HG03378 (cell line): Measurements from ENCODE around the gene APAF1.
"Not testable (repeated sequence)": the region's sequence is repeated elsewhere in the genome, so short reads cannot be mapped to it uniquely, and the experiment has no call there.

ENCODE experiments used
- ATAC-seq: cut with Tn5 transposase; IDR thresholded peaks from one replicate; pipeline ENCODE4 v1.9.1; 2021; ENCODE audit warnings: mild to moderate bottlenecking, moderate library complexity; ENCODE audit not compliant: unreplicated experiment

APAF1 gene, protein sequence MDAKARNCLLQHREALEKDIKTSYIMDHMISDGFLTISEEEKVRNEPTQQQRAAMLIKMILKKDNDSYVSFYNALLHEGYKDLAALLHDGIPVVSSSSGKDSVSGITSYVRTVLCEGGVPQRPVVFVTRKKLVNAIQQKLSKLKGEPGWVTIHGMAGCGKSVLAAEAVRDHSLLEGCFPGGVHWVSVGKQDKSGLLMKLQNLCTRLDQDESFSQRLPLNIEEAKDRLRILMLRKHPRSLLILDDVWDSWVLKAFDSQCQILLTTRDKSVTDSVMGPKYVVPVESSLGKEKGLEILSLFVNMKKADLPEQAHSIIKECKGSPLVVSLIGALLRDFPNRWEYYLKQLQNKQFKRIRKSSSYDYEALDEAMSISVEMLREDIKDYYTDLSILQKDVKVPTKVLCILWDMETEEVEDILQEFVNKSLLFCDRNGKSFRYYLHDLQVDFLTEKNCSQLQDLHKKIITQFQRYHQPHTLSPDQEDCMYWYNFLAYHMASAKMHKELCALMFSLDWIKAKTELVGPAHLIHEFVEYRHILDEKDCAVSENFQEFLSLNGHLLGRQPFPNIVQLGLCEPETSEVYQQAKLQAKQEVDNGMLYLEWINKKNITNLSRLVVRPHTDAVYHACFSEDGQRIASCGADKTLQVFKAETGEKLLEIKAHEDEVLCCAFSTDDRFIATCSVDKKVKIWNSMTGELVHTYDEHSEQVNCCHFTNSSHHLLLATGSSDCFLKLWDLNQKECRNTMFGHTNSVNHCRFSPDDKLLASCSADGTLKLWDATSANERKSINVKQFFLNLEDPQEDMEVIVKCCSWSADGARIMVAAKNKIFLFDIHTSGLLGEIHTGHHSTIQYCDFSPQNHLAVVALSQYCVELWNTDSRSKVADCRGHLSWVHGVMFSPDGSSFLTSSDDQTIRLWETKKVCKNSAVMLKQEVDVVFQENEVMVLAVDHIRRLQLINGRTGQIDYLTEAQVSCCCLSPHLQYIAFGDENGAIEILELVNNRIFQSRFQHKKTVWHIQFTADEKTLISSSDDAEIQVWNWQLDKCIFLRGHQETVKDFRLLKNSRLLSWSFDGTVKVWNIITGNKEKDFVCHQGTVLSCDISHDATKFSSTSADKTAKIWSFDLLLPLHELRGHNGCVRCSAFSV (N-terminal part only)

DNA sequence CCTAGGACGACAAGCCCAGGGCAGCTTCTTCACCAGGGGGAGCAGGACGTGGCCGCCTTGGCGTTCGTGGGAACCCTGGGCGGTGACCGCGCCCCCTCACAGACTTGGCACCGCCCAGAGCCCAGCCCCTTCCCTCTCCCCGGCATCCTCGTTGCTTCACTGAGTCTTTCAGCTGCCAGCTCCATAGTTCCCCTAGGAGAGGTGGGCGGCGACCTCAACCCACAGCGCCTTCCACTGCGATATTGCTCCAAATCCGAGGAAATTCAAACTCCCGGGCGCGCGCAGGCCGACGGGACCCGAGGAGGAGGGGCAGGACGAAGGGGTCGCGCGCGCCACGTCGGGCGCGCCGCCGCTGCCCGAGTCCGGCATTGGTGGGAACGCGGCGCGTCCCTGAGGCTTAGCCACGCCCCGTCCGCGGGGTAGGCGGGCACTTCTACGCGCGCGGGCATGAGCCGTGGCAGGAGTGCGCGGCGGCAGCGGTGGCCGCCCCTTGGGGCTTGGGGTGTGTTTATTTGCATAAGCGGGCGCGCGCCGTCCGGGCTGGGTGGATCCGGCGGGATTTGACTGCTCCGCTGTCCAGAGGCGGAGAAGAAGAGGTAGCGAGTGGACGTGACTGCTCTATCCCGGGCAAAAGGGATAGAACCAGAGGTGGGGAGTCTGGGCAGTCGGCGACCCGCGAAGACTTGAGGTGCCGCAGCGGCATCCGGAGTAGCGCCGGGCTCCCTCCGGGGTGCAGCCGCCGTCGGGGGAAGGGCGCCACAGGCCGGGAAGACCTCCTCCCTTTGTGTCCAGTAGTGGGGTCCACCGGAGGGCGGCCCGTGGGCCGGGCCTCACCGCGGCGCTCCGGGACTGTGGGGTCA is at the start of gene APAF1, which contains the start of gene IKBIP:
Gene APAF1, plus strand, starts transcription at position 579 of the 860 bp plus-strand sequence. CDS start 3,070 bp downstream, outside the sequence.
Gene IKBIP, minus strand, starts transcription at position 77 of the 860 bp plus-strand sequence. CDS start 87 bp downstream, outside the sequence.
- ATAC-seq = peak; percentile 83

DNA sequence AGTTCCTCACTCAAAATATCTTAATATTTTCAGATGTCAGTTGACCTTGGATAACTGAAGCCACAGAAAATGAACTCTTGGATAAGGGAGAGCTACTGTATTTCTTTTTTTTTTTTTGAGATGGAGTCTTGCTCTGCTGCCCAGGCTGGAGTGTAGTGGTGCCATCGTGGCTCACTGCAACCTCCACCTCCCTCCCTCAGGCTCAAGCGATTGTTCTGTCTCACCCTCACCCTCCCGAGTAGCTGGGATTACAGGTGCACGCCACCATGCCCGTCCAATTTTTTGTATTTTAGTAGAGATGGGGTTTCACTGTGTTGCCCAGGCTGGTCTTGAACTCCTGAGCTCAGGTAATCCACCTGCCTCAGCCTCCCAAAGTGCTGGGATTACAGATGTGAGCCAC is 47.8 kb upstream of the APAF1 start:
- not testable (repeated sequence) for ATAC-seq

DNA sequence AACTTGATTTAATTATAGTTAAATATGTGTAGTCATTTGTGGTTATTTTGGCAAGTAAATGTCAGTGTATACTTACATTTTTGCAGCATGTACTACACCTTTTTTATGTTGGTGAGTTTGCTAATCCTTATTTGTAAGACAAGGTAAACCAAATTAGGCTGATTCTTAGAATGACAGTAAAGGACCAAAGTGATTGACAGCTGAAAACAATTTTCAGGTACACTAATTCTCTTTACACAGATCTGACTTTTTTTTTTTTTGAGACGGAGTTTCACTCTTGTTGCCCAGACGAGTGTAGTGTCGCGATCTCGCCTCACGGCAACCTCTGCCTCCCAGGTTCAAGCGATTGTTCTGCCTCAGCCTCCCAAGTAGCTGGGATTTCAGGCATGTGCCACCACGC is 43.2 kb upstream of the APAF1 start:
- ATAC-seq = no peak

DNA sequence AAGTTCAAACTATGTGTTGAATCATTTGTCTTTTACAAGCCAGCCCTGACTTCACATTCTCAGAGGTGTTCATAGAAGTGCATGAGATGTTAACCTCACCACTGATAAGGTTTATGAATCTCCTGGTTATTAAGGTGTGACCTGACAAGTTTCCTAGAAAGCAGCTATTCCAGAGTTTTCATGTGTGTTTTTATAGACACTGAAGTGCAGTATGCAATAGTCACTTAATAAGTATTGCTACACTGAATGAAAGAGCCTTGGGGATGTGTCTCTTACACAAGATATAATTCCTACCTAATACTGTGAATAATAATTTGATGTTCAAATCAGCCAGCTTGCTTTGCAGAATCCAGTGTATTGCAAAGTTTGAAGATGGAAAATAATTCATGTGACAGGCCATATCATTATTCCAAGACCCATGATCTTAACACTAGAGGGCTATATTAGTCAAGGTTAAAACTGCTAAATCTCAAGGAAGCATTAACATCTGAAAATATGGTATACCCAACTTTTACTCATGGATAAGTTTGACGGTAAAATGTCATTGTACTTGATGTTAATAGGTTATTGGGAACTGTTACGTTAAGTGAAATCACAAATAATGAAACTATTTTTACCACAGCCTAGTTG is 38.6 kb upstream of the APAF1 start:
- ATAC-seq = no peak

DNA sequence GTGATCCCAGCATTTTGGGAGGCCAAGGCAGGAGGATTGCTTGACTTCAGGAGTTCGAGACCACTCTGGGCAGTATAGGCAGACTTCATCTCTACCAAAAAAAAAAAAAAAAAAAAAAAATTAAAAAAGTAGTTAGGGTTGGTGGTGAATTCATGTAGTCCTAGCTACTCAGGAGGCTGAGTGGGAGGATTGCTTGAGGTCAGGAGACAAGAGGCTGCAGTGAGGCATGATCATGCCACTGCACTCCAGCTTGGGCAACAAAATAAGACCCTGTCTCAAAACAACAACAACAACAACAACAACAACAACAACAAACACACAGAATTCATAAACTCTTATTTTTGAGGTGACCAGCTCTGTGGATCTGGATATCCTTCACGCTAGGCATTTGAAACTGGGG is 34.5 kb upstream of the APAF1 start:
- no peak for ATAC-seq

DNA sequence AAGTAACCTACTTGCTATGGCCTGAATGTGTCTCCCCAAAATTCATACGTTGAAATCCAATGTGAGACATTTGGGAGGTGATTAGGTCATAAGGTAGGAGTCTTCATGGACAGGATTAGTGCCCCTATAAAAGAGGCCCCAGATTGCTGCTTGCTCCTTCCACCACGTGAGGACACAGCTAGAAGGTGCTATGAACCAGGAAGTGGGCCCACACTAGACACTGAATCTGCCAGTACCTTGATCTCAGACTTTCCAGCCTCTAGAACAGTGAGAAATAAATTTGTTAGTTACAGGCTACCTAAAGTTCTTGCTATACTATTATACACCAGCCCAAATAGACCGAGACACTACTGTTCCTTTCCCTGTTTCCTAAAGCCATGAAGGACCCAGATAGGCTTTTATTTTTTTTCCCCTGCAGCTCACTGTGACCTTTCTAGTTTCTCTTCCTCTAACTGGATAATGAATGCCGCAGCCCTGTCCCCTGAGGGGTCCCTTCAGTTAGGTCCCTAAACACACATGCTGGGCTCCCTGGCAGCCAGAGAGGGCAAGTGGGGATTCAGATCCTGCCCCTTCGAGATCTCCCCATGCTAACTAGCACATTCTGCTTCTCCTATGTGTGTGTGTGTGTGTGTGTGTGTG is 32.3 kb upstream of the APAF1 start:
- peak; percentile 93 for ATAC-seq

DNA sequence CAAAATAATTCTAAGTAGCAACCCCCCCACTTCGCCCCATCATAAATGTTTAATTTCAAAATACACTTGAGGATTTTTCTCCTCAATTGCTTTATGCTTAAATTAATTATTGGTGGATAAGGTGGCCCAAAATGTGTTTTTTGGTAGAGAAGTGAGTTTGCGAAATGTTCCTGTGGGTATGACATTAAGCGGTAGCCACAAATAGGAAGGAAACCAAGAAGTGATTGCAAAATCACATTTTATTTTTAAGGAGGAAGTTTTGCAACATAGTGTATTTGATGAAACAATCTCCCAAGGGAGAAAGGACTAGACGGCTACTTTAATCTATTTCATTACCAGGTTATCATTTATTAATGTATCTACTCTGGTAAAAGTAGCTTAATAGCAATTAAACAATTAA is 26.1 kb upstream of the APAF1 start:
- ATAC-seq = no peak

DNA sequence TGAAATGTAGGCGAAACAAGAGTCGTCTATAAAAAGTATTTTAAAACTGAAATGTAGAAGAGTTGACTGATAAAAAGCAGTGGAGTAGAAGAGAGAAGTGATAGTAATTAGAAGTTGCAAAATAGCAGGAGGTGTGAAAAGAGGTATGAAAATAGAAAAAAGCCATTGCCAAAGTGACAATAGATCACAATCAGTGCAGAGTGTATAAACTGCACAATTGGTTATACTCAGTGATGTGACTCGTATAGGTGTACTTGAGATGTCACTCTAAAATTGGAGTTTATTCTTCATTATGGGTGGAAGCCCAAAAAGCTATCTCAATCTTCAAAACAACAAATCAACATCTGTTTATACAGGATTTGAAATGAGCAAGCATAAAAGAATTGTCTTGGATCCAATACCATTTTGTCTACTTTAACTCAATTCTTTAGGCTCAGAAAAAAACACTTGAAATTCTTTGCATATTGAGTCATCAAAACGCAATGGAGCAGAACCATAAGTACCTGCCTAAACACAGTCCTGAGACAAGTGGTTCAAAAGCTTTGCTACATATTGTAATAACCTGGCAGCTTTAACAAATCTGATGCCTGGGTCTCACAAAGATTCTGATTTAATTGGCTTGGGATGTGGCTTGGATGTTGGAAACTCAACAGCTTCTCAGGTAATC is 9.3 kb upstream of the APAF1 start:
- ATAC-seq = peak; percentile 89

DNA sequence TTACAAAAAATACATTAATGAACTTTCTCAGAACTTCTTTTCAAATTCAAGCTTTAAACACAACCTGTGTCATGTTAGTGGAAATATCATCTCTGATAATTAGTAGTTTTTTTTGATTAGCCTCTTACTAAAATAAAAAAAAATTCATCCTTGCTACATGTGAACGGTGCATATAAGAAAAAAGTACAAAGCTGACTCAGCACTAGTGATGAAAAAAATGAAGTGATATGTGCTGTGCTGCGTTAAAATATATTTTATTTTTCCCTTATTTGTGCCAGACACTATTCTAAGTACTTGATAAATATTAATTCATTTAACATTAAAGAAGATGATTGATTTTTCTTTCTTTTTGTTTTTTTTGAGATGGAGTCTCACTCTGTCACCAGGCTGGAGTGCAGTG is 8.0 kb upstream of the APAF1 start:
- no peak for ATAC-seq

DNA sequence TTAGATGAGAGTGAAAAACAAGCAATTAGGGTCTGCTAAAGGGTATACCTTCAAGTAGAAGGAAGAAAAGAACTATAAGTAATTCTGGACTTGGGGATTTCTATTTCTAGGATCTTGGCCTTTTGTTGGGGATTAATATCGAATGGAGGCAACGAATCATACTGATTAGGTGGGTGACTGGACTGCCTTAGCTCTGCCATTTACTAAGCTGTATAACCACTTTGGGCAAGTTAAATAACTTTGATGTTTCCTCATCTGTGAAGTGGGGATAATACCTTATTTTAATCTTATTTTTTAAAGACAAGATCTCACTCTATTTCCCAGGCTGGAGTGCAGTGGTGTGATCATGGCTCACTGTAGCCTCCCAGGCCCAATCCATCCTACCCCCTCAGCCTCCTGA is 7.1 kb upstream of the APAF1 start:
- no peak for ATAC-seq

DNA sequence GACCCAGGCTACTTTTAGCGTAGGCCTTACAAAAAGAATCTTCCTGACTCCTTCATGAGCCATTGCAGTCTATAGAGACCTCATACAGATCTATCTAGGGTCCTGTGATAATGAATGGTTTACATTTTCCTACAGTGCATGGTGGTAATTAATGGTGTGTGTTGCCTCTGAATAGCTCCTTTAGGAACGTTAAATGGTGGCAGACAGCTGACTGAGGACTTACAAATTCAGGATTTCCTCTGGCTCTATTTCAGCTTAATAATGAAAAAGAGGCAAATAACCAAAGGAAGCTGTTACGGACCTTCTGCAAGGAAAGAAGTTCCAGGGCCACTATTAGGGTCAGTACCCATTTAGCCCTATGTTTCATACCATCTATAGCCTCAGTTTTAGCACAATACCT is 5.6 kb upstream of the APAF1 start:
- ATAC-seq = no peak

DNA sequence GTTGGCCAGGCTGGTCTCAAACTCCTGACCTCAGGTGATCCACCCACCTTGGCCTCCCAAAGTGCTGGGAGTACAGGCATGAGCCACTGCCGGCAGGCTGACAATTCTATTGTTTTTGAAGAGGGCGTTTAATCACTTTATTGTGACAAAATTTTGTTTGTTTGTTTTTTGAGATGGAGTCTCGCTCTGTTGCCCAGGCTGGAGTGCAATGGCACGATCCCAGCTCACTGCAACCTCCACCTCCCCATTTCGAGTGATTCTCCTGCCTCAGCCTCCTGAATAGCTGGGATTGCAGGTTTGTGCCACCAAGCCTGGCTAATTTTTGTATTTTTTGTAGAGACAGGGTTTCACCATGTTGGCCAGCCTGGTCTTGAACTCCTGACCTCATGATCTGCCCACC is 2.3 kb upstream of the APAF1 start:
- ATAC-seq = not testable (repeated sequence)

DNA sequence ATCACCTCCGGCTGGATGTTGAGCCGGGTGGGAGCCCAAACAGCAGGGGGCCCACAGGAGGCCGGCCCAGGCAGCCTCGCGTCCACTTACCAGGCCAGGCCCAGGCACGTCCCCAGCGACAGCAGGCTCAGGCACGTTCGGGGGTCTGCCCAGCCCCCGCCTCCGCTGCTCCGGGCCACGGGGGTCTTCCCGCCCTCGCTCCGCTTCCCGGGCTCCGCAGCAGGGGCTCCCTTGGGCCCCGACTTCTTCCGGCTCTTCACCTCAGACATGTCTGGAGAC is 718 bp upstream of the APAF1 start:
- ATAC-seq = peak; percentile 19

DNA sequence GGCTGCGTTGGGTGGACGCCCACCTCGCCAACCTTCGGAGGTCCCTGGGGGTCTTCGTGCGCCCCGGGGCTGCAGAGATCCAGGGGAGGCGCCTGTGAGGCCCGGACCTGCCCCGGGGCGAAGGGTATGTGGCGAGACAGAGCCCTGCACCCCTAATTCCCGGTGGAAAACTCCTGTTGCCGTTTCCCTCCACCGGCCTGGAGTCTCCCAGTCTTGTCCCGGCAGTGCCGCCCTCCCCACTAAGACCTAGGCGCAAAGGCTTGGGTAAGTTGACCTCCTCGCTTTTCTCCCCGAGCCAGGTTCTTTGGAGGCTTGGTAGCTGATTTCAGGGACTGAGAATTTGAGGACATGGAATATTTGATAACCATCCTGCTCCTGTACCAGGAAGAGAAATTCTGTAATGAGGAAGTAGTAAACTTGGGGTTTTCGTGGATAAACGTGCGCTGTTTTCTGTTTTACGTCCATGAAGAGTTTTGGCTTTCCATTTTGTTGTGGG is 530 bp downstream of the APAF1 start:
- peak; percentile 0 for ATAC-seq

DNA sequence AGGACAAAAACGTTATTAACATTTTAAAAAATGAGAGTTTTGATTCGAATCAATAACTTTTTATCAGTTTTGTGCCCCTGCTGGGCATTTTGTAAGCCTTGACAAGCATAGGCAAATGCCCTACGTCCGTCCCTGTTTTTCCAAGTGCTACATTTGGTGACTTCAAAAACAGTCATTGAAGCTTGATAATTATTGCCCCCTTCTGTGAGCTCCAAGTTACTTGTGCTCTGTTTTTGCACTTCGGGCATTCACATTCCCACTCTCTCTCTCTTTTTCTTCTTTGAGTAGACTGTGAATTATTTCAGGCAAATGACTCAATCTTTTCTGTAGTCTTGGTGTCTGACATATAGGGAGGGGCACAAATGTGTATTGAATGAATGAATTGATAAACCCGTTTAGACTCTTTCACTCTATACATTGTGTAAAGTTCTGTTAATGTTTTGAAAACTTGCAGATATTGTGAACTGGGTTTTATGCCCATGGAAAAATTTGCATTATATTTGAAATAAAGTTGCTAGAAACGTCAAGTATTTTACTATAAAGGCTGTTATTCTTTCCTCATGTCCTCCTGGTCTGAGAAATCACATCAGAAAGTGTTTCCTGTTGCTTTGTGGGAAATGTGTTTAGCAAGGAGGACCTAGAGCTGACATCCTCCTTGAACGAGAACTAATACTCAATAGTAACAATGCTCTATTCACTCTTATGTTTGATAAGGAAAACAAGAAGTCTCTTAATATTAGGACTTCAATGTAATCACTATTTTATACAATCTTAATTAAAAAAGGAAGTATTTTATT is 1.4 kb downstream of the APAF1 start:
- ATAC-seq = no peak

DNA sequence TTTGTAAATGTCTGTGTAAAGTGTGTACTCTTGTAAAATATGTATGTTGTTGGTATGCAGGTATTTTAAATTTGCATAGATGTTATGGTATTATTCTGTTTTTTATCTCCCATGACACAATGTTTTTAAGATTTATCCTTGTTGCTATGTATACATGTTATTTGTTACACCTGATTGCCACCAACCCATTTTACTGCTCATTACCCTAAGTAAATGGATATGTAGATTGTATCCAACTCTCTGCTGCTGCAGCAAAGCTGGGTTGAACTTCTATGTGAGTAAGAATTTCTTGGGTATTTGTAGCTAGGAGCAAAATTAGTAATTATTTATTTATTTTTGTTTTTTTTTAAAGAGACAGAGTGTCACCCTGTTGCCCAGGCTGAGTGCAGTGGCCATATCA is 6.2 kb downstream of the APAF1 start:
- no peak for ATAC-seq

DNA sequence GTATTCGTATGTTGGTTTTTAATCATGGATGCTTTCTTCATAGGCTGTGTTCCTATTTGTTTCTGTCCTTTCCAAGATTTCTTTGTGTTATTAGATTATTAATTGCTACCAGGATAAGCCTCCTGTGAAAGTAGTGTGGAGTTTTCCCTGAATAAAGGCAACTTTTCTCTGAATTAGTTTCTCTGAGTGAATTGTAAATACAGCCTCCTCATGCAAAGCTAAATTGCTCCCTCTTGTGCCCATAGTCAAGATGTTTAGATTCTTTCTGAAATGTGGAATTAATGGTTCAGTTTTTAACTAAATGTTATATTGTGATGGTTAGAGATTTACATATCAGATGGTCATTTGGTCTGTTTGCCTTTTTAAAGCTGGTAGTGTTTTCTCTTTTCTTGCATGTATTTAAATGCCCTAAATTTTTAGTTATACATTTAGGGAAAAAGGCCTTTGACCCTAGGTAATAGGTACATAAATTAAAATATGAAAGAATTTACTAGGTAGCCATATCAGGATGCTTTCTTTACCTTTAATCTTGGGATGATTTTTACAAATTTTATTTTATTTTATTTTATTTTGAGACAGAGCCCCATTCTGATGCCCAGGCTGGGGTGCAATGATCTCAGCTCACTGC is 8.9 kb downstream of the APAF1 start:
- ATAC-seq = no peak
